Kidney (tissue), 14 donors: ENCODE results near the gene PSORS1C1. TPM values are rescaled to one million over a fixed set of nuclear protein-coding genes. Genes with fewer than 3 reads are reported as not detected.

Source experiments
- DNase-seq, 5 donors: peaks; one replicate each; pipeline ENCODE4 v3.0.0-alpha.2; 2013 to 2020
- FAIRE-seq: peaks from 2 replicates; lab custom pipeline; 2012; peaks lifted over from hg19 to GRCh38; lab: Jason Lieb, UNC
- H3K27ac ChIP-seq, 2 donors: one replicate each; pipeline ENCODE4 v1.7.0; 2013; ENCODE audit warnings: low read depth in 2 of 2, low read length in 2 of 2, inconsistent platforms in 1 of 2
- H3K27me3 ChIP-seq: one replicate; pipeline ENCODE4 v1.7.1; 2013; ENCODE audit warnings: low read length, inconsistent platforms; ENCODE audit not compliant: control insufficient read depth, insufficient read depth
- H3K36me3 ChIP-seq, 3 donors: one replicate each; pipeline versions ENCODE4 v1.7.0 to v1.7.1; 2013; ENCODE audit warnings: low read length in 3 of 3, control low read depth in 1 of 3, inconsistent platforms in 1 of 3; ENCODE audit not compliant: insufficient read depth in 3 of 3, control insufficient read depth in 2 of 3
- H3K4me1 ChIP-seq, 3 donors: one replicate each; pipeline versions ENCODE4 v1.7.0 to v1.7.1; 2013; ENCODE audit warnings: low read length in 3 of 3, inconsistent platforms in 1 of 3, low read depth in 1 of 3; ENCODE audit not compliant: control insufficient read depth in 2 of 3, insufficient read depth in 2 of 3
- H3K4me3 ChIP-seq, 3 donors: one replicate each; pipeline versions ENCODE4 v1.7.0 to v1.8.1; 2013; ENCODE audit warnings: low read length in 3 of 3, control low read depth in 1 of 3, inconsistent platforms in 1 of 3
- H3K9ac ChIP-seq, 3 donors: one replicate each; pipeline versions ENCODE4 v1.7.0 to v1.7.1; 2013; ENCODE audit warnings: low read length in 3 of 3, control low read depth in 1 of 3, inconsistent platforms in 1 of 3
- H3K9me3 ChIP-seq, 3 donors: one replicate each; pipeline versions ENCODE4 v1.7.0 to v1.7.1; 2013; ENCODE audit warnings: low read length in 3 of 3, control low read depth in 1 of 3, inconsistent platforms in 1 of 3; ENCODE audit not compliant: control insufficient read depth in 2 of 3, insufficient read depth in 1 of 3
- CTCF ChIP-seq: IDR thresholded peaks from 3 replicates; pipeline ENCODE4 v1.5.1; 2012; ENCODE audit warnings: mild to moderate bottlenecking, moderate library complexity, borderline replicate concordance; ENCODE audit not compliant: insufficient read depth; ENCODE audit errors: extremely low read depth
- intact Hi-C: fragments of 100-400 bp; cut with DNase I; formaldehyde crosslinking; loops from one replicate; pipeline ENCODE4 v1.11.1; 2022
- polyA plus RNA-seq: library from polyadenylated mRNA; stranded (reverse); fragments of 350-450 nt; fragmentation: Illumina TruSeq; extraction: RNeasy Lipid Tissue Mini Kit (QIAGEN cat#74804); gene quantifications from one replicate; pipeline ENCODE4 v1.2.3, GENCODE V29; 2014; ENCODE audit warnings: low read depth, low replicate concordance; ENCODE audit not compliant: insufficient read depth
- total RNA-seq: library from RNA; stranded (reverse); fragmentation: NEBNext Ultra II Directional; extraction: Animal tissue kit (Norgen Biotek cat#: 25700); gene quantifications from one replicate; pipeline ENCODE4 v1.2.1, GENCODE V29; 2021
- donor health status: control.
- donor health status: control.
- donor health status: control.
- donor health status: control.
- donor health status: control.
- donor health status: DM: yes; HTN: yes; CAD: no.
- donor health status: Normal renal cell carcinoma (clear cell type).

The PSORS1C1 gene
- total and polyA plus RNA-seq, 2 donors from 2014 or later = 2.1 to 3.6 TPM

- Histone ChIP-seq H3K9ac (no peak overlapping the region), H3K27ac (no peak overlapping the region), H3K4me1 (peaks cover 0 to 2% (median 0%) of the 10 kb centered on the region in 3 donors), H3K36me3 (no peaks in the 10 kb centered on the region), H3K27me3 (no peaks in the 10 kb centered on the region), H3K9me3 (no peaks in the 10 kb centered on the region), H3K4me3 (no peak overlapping the region)
- FAIRE-seq = no peak
- intact Hi-C loops = no loop called here
- TF ChIP-seq CTCF = peak; percentile 12
- DNase-seq = no peak
These were observed 30.8 kb upstream of the PSORS1C1 start for GRCh38 chr6:31083742-31084354.

GRCh38 chr6:31086788-31087440 lies 27.7 kb upstream of the PSORS1C1 start:
- no peak for TF ChIP-seq CTCF
- no peak for DNase-seq
- Histone ChIP-seq H3K27me3 (no peaks in the 10 kb centered on the region), H3K4me1 (no peaks in the 10 kb centered on the region), H3K4me3 (no peak overlapping the region), H3K36me3 (no peaks in the 10 kb centered on the region), H3K9ac (peak overlapping the region in 1 of 3 donors; percentile 23), H3K27ac (peak overlapping the region in 1 of 2 donors; percentile 27), H3K9me3 (no peaks in the 10 kb centered on the region)
- FAIRE-seq = no peak
- intact Hi-C loops = no loop called here

GRCh38 chr6:31087494-31088089 lies 27.0 kb upstream of the PSORS1C1 start:
- no peak overlapping the region for H3K4me3 ChIP-seq
- no peak overlapping the region for H3K27ac ChIP-seq
- no peaks in the 10 kb centered on the region for H3K27me3 ChIP-seq
- DNase-seq (peak in 4 of 5 donors; percentile 81 to 94 (median 86)), FAIRE-seq (peak; percentile 87)
- intact Hi-C loops = no loop called here
- peak; percentile 86 for TF ChIP-seq CTCF
- H3K9ac ChIP-seq = no peak overlapping the region
- H3K36me3 ChIP-seq = no peaks in the 10 kb centered on the region
- H3K4me1 ChIP-seq = no peaks in the 10 kb centered on the region
- no peaks in the 10 kb centered on the region for H3K9me3 ChIP-seq
